Stimulated activated CD8-positive, alpha-beta memory T cell treated with anti-CD3 and anti-CD28 coated beads, Interleukin-4, amount 100 ng/mL, for 24 hours (primary cell): ENCODE measurements around the gene PCDH15.

ENCODE experiments used
- DNase-seq: peaks from one replicate; pipeline ENCODE4 v3.0.0-alpha.2; 2020; ENCODE audit warnings: low read depth

The PCDH15 gene

GRCh38 chr10:54800741-54801421 lies at the start of gene PCDH15:
TSS of gene PCDH15 (minus strand) at chr10:54801231. CDS start at chr10:54664262, 136,969 bp downstream.
- no peak for DNase-seq

GRCh38 chr10:54843932-54844331 lies 42.9 kb upstream of the PCDH15 start:
- no peak for DNase-seq

- no peak for DNase-seq
These were observed 42.1 kb upstream of the PCDH15 start for GRCh38 chr10:54843085-54843646.

GRCh38 chr10:54837479-54837878 lies 36.4 kb upstream of the PCDH15 start:
- DNase-seq, result no peak

GRCh38 chr10:54833029-54833428 lies 32.0 kb upstream of the PCDH15 start:
- DNase-seq, result no peak

GRCh38 chr10:54826994-54827560 lies 26.0 kb upstream of the PCDH15 start:
- no peak for DNase-seq

- no peak for DNase-seq
These were observed 14.6 kb upstream of the PCDH15 start for GRCh38 chr10:54815583-54815982.

GRCh38 chr10:54808186-54808935 lies 7.3 kb upstream of the PCDH15 start:
- DNase-seq, result no peak

- no peak for DNase-seq
These were observed 1.5 kb downstream of the PCDH15 start for GRCh38 chr10:54799506-54799905.

- DNase-seq, result no peak
These were observed 3.3 kb downstream of the PCDH15 start for GRCh38 chr10:54797636-54798321.

GRCh38 chr10:54796881-54797280 lies 4.2 kb downstream of the PCDH15 start:
- DNase-seq, result no peak

- DNase-seq, result no peak
These were observed 24.4 kb downstream of the PCDH15 start for GRCh38 chr10:54776622-54777021.

- DNase-seq, result no peak
These were observed 28.4 kb downstream of the PCDH15 start for GRCh38 chr10:54772468-54773122.

- DNase-seq, result no peak
These were observed 32.0 kb downstream of the PCDH15 start for GRCh38 chr10:54769051-54769450.

- DNase-seq, result no peak
These were observed 42.2 kb downstream of the PCDH15 start for GRCh38 chr10:54758791-54759190.

GRCh38 chr10:54749623-54750022 lies 51.4 kb downstream of the PCDH15 start:
- DNase-seq, result no peak

GRCh38 chr10:54745436-54745835 lies 55.6 kb downstream of the PCDH15 start:
- no peak for DNase-seq

- no peak for DNase-seq
These were observed 58.6 kb downstream of the PCDH15 start for GRCh38 chr10:54742416-54742815.

GRCh38 chr10:54728511-54728910 lies 72.5 kb downstream of the PCDH15 start:
- DNase-seq, result no peak

GRCh38 chr10:54722075-54722474 lies 79.0 kb downstream of the PCDH15 start:
- DNase-seq, result no peak

GRCh38 chr10:54710918-54711317 lies 90.1 kb downstream of the PCDH15 start:
- DNase-seq, result no peak

GRCh38 chr10:54708591-54708990 lies 92.4 kb downstream of the PCDH15 start:
- no peak for DNase-seq
